GM18526 (cell line): ENCODE measurements around the gene CASZ1.

Source experiments
- POLR2A ChIP-seq: IDR thresholded peaks from 3 replicates; pipeline ENCODE4 v1.6.1; 2011; ENCODE audit not compliant: insufficient read length; ENCODE audit errors: extremely low read depth

The CASZ1 gene, protein sequence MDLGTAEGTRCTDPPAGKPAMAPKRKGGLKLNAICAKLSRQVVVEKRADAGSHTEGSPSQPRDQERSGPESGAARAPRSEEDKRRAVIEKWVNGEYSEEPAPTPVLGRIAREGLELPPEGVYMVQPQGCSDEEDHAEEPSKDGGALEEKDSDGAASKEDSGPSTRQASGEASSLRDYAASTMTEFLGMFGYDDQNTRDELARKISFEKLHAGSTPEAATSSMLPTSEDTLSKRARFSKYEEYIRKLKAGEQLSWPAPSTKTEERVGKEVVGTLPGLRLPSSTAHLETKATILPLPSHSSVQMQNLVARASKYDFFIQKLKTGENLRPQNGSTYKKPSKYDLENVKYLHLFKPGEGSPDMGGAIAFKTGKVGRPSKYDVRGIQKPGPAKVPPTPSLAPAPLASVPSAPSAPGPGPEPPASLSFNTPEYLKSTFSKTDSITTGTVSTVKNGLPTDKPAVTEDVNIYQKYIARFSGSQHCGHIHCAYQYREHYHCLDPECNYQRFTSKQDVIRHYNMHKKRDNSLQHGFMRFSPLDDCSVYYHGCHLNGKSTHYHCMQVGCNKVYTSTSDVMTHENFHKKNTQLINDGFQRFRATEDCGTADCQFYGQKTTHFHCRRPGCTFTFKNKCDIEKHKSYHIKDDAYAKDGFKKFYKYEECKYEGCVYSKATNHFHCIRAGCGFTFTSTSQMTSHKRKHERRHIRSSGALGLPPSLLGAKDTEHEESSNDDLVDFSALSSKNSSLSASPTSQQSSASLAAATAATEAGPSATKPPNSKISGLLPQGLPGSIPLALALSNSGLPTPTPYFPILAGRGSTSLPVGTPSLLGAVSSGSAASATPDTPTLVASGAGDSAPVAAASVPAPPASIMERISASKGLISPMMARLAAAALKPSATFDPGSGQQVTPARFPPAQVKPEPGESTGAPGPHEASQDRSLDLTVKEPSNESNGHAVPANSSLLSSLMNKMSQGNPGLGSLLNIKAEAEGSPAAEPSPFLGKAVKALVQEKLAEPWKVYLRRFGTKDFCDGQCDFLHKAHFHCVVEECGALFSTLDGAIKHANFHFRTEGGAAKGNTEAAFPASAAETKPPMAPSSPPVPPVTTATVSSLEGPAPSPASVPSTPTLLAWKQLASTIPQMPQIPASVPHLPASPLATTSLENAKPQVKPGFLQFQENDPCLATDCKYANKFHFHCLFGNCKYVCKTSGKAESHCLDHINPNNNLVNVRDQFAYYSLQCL (N-terminal part only)

DNA sequence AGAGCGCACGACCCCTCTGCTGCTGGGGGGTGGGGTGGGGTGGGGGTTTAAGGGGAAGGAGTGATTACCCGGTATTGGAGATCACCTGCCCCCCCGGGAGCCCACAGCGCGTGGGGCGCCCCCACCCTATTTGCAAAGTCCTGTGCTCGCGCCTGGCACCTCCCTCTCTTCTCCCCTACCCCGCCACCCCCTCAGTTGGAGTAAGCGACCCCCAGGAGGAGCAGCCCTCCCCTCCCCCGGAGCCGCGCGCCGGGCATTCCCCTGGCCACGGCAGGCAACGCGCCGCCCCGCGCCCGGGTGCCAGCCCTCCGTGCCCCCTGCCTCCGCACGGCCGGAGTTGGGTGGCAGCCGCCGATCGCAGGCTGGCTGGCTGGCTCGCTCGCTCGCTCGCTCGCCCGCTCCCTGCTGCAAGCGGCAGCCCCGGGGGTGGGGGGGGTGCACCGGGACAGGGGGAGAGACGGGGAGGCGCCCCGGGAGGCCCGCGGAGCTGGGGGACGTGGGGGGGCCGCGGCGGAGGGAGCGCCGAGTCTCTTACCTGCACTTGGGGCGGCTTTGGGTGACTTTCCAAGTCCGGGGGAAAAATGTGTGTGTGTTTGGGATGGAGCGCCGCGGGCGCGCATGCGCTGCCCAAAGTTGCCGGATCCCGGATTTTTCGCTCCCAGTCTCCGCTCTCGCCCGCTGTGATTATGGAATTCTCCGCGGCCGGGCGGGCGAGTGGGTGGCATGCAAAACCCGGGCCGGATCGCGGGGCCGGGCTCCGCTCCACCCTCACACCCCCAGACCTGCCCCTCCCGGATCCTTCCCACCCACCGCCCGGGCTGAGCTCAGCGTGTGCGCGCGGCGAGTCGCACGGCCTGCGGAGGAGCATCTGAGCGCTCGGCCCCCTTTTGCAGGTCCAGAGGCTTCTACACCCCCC lies at the start of gene CASZ1:
Gene CASZ1, minus strand, starts transcription at position 618 of the 916 bp plus-strand sequence. CDS start 102,757 bp downstream, outside the sequence.
- TF ChIP-seq POLR2A = no peak

DNA sequence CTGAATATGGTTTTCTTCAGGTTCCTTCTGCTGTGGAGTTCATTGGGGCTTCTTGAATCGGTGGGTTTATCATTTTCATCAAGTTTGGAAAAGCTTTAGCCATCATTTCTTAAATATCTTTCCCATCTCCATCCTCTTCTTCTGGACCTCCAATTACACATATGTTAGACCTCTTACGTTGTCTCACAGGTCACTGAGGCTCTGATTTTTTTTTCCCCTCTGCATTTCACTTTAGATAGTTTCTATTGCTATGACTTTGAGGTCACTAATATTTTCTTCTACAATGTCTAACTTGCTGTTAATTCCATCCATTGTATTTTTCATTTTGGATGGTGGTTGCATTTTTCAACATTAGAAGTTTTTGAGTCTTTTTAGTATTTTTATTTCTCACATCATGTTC lies 47.3 kb upstream of the CASZ1 start:
- TF ChIP-seq POLR2A = no peak

DNA sequence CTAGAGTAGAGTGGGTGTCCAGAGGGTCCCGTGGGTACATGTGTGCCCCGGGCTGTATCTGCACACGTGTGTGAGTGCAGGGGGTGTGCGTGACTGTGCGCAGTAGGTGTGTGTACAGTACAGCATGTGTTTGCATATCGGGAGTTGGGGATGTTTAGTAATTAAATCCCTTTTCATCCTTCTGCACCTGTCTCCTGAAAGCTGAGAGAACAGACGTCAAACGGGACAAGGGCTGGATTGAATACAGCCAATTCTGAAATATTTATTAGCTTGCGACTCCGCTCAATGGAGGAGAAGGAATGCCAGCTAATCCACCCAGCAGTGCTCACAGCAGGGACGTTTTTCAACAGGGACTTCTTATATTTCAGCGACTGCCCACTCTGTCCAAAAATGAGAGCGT lies 44.7 kb upstream of the CASZ1 start:
- no peak for TF ChIP-seq POLR2A

DNA sequence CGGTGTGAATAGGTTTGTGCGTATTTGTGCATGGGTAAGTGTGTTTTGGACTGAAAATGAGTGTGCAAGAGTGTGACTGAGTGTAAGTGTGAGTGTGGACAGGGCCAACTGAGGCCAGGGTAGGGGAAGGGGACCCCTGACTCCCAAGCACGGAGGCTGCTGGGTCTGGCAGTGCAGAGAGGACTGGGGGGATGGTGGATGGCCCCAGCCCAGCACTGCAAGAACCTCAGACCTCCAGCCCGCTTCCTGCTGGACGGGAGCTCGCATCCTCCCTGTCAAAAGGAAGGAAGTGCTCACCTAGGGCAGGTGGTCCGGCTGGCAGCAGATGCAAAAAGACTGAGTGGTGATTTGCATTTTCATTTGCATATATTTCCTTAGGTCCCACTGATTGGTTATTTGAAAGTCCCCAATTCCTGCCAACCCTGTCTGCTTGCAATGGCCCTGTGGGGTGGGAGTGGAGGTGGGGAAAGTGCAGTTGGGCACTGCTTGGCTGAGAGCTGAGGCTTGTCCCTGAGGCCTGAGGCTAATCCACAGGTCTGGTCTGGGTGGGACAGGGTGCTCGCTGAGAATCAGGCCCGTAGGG lies 42.8 kb upstream of the CASZ1 start:
- TF ChIP-seq POLR2A = no peak

DNA sequence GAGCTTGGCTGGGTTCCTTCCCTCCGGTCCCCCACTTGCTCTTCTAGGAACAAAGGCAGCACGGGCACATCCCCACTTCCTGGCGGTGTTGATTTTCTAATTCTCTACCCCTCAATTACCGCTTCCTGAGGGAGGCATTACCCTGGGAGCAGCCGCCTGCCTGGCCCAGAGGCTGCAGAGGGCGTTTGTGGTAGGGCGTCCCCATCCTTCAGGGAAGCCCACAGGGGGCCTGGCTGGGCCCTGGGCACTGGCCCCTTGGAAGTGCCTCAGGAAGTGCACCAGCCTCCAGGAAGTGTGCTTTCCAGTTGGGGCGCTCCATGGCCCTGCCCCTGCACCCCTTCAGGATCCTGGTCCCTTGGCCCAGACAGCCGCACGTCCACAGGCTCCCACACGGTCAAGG lies 42.1 kb upstream of the CASZ1 start:
- TF ChIP-seq POLR2A = no peak

DNA sequence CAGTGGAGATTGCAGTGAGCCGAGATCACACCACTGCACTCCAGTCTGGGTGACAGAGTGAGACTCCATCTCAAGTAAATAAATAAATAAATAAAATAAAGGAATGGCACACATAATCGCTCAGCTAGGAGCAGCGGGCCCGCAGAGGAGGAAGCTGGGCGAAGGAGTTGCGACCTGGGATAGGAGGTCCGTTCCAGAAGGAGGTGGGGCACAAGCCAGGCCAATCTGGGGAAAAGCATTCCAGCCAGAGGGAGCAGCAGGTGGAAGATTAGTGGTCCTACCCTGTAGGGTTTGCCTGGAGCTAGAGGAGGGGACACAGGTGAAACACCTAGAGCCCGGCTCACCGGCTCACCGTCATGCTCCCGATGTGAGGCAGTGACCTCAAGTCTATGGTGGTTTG lies 40.3 kb upstream of the CASZ1 start:
- no peak for TF ChIP-seq POLR2A

DNA sequence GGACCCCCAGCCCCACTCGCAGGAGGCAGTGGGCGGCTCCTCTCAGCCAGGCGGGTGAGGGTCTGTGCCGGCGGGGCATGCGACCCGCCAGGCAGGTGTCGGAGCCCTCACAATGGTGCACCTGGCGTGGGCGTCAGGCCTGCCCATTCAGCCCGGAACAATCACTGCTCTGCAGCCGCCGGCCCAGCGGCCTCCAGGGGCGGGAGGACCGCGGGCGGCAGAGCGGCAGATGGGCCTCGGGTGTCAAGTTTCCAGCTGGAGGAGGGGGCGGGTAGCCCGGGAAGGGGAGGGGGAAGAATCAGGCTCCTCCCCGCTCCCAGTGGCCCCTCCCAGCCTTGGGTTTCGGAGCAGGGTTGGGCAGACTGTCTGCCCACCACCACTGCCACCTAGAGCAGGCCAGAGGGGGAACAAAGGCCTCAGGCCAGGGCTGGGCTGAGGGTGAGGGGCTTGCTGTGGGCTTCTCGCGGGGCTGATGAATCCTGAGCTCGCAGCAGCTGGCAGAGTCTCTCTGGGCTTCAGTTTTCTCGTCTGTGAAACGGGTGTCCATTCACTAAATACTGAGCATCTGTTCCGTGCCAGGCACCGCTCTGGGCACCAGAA lies 39.5 kb upstream of the CASZ1 start:
- no peak for TF ChIP-seq POLR2A

DNA sequence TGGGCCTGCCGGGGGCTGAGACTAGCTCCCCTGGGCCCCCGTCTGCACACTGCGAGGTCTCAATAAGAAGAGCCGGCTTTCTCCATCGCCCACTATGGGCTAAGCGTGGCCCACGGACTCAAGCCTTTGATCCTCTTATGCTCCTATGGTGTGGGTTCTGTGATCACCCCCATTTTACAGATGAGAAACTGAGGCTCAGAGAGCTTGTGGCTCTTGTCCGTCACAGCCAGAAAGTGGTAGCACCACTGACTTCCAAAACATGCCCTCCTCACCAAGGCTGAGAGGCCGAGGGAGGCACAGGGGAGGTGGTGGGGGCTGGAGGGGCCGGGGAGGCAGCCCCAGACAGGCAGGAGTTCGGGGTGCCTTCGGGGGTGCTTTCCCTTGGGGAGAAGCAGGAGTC lies 39.0 kb upstream of the CASZ1 start:
- TF ChIP-seq POLR2A = no peak

DNA sequence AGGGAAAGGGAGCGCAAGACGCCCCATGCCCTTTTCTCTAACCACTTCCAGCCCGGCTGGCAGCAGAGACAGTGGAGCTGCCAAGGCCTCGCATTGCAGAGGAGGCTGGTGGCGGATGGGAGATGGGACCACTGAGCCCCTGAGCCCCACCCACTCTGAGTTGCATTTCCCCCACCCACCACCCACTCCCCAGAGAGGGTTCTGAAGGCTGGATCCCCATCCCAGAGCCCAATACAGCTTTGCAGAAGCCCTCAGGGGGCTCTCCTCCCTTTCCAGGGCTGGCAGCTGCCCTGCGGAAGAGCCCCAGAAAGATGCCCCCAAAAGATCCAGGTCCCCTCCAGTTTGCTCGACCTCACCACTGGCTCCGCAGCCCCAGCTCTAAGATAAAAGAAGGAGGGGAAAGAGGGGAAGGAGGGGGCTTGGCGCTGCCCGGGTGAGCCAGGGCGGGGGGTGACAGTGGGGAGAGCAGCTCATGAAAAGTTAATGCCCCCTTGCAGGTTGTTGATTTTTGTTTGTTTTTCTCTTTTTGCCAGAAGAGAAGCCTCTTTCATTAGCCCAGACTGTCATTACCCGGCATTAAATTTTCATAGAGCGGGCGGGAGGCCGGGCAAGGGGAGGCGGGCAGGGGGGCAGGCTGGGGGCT lies 38.4 kb upstream of the CASZ1 start:
- no peak for TF ChIP-seq POLR2A

DNA sequence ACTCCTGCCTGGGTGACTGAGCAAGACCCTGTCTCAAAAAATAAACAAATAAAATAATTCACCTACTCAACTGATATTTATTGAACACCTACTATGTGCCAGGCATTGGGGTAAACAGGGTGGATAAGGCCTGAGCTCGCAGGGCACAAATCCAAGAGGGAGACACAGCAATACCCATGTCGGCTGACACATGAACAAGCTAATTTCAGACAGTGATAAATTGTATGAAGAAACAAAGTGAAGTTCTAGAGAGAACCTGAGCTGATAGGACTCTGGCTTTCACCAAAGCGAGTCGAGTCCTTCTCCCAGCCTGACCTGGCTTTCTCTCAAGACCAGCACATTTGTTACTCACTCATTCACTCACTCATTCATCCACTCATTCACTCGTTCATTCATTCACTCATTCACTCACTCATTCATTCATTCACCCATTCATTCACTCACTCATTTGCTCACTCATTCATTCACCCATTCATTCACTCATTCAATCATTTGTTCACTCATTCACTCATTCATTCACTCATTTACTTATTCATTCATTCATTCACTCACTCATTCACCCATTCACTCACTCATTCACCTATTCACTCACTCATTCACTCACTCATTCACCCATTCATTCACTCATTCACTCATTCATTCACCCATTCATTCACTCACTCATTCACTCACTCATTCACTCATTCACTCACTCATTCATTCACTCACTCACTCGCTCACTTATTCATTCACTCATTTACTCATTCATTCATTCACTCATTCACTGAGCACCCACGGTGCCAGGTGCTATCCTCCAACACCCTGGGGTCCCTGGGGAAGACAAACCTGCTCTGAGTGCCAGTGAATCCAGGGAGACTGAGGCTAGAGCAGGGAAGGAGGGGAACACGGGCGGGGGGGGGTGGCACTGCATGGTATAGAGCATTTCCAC lies 37.4 kb upstream of the CASZ1 start:
- TF ChIP-seq POLR2A = no peak

DNA sequence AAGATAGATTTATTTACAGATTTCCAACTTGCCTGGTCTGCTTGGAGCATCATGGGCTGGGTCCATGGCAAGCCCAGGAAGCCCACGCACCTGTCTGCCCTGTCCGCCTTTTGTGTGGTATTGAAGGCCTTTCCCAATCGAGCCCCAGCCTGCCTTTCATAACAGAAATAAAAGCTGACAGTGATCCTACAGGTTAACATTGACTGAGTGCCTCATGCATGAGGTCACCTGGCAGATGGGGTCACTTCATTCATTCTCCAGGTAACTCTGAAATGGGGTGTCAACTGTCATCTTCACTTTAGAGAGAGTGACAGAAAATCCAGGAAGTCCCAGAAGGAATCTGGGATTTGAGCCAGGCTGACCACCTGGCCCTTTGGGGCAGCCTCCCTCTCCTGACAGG lies 36.3 kb upstream of the CASZ1 start:
- TF ChIP-seq POLR2A = no peak
